Suprapubic skin (tissue), 3 donors: ENCODE data around the gene ANKRD29.

Source experiments
- CTCF ChIP-seq, 2 donors: fragments of 200-600 bp in 1 of 2; fragments of 450-650 bp in 1 of 2; sonication (generic) in 1 of 2; IDR thresholded peaks; one replicate each; pipeline ENCODE4 v1.5.1; 2016 to 2019; ENCODE audit warnings: antibody characterized with exemption in 2 of 2, mild to moderate bottlenecking in 1 of 2, moderate library complexity in 1 of 2
- POLR2AphosphoS5 ChIP-seq, 3 donors: sonication (generic); formaldehyde crosslinking; IDR thresholded peaks; one replicate each; pipeline ENCODE4 v1.6.1; 2017; ENCODE audit warnings: antibody characterized with exemption in 3 of 3

GRCh38 chr18:23636071-23636399, 26.7 kb downstream of the ANKRD29 start:
- TF ChIP-seq CTCF (IDR thresholded peaks at IDR 0.05), result no peak
- TF ChIP-seq POLR2AphosphoS5 (IDR thresholded peaks at IDR 0.05), result no peak
